M059J (cell line): Measurements from ENCODE around the gene SENP8. TPM values are rescaled to one million over a fixed set of nuclear protein-coding genes. Genes with fewer than 3 reads are reported as not detected.

Experiments used
- DNase-seq: peaks from one replicate; pipeline ENCODE4 v3.0.0-alpha.2; 2012; ENCODE audit warnings: low read depth
- total RNA-seq: library from RNA; depleted of rRNA; stranded (reverse); fragments of >200 nt; shearing (Covaris generic); gene quantifications from 2 replicates; pipeline ENCODE4 v1.2.3, GENCODE V29; 2014; rRNA removed

Gene SENP8
- total RNA-seq, 1 experiment from 2014 or later, result 2.5 TPM

DNA sequence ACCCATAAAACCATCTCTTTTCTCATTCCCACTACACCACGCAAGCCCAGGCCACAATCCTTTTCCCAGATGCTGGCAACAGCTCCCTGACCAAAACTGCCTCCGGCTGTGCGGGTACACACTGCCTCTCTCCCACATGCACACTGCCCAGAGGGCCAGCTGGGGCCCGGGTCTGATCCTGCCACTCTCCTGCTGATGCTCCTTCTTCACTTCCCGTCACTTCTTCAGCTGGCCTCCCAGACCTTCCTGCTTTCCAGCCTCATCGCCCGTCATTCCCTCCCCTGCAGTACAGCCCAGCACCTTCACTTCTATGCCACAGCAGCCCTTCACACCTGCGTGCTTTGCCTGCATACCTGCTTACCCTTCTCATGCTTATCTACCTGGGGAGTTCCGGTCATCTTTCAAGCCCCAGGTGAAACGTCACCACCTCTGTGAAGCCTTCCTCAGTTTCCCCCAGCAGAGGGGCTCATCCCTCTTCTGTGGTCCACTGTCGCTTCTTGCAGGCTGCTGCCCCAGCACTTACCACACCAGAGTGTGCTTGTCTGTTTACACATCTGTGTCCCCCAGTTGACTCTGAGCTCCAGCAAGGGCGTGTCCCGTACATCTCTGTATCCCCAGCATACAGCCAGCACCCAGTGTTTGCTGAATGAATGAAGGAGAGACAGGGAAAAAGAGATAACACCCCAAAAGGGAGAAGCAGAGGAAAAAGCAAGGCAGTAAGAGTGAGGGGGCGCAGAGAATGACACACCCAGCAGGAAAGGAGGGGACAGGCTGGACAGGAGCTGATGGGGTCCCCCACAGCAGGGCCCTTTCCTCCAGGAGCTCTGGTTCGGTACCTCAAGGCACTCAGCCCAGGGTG lies 57.2 kb downstream of the SENP8 start:
- peak; percentile 7 for DNase-seq

DNA sequence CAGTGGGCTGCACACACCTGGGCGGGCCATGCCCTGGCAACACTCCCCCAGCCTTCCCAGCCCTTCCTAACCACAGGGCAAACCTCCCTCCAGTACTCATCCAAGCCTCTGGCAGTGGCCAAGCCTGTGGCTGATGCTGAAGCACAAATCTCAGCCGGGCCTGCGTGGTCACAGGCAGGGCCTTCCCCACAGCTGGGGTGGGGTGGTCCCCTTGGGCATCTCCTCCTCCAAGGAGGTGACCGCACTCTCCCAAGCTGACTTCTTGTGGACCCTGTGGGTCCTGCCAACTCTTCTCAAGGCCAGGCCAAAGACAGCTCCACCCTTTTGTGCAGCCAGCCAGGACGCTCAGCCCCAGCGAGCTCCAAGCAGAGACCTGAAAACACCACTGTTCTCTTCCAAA lies 58.0 kb downstream of the SENP8 start:
- DNase-seq, result no peak

DNA sequence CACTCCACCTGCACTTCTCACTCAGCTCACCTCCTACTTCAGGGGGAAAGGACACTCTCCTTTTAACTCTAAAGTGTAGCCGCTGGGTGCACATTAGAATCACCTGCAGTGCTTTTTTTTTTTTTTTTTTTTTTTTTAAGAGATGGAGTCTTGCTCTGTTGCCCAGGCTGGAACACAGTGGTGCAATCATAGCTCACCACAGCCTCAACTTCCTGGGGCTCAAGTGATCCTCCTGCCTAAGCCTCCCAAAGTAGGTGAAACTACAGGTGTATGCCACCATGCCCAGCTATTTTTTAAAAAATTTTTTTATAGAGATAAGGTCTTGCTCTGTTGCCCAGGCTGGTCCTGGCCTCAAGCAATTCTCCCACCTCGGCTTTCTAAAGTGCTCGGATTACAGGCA lies 58.5 kb downstream of the SENP8 start:
- no peak for DNase-seq

DNA sequence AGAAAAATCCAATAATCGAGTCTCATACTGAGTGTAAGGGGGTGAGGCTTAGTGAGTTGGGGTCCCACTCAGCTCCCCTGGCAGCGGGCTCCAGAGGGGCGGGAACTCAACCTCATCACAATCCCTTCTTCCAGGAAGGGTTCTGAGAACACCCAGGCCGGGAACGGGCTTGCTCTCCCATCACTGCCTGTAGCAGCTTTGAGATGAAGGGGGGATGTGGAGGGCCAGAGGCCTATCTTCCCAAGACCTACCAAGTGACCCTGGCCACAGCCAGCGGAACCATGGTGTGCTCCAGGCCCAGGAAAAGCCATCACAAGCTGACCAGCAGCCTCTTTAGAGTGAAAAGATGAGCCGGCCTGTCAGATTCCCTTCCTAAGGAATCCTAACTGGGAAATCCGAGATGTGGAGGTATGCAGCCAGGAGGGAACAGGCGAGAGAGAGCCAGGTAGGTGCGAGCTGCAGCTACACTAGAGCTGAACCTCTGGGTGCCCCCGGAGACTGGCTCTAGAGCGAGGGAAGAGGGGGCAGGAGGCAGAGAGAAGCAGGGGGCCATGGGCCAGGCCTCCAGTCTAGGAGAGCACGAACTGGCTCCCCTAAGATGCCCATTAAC lies 60.9 kb downstream of the SENP8 start:
- no peak for DNase-seq

DNA sequence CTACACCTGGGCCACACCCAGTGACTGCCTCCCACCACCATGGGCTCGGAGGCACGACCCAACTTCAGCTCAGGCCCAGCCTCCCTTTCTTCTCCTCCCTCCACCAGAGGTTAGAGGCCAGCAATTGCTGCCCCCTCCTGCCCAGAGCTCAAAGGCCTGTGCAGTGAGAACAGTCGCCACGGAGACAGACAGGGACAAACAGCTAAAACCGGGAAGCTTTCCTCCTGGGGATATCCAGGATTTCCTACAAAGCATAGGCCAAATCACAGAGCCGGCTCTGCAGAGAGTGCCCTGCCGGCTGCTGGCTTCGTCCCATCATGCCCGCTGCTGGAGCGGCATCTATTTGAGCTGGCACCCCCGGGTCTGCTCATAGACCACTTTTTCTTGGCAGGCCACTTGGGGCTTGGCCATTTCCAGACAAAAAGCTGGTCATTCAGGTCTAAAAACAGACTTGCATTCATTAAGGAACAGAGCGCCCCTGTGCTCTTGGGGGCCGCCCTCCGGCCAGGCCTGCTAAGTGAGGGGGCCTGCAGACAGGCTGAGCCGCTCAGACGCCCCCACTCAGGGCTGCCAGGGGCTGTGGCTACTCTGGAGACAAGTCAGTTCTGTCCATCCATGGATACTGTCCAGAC lies 61.9 kb downstream of the SENP8 start:
- DNase-seq, result peak; percentile 24

DNA sequence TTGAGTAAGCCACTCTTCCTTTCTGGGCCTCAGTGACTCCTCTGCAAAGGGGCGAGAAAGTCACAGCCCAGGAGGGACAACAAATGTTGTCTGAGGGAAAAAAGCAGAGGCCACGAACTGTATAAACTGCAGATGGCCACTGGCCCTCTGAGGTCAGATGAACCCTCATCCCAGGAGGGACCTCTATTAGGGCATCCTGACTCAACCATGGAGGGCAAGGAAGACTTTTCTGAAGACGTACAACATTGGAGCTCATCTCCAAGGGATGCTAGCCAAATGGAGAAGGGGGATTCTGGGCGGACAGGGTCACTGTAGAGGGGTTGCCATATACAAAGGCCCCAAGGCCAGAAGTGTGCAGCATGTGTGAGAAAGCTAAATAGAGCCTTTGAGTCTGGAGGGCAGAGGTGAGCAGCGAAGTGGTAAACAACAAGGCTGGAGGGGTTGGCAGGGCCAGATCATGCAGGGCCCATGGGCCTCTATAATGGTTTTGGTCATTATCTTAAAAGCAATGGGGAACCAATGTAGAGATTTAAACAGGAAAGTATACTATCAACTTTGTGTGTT lies 62.6 kb downstream of the SENP8 start:
- DNase-seq, result no peak

DNA sequence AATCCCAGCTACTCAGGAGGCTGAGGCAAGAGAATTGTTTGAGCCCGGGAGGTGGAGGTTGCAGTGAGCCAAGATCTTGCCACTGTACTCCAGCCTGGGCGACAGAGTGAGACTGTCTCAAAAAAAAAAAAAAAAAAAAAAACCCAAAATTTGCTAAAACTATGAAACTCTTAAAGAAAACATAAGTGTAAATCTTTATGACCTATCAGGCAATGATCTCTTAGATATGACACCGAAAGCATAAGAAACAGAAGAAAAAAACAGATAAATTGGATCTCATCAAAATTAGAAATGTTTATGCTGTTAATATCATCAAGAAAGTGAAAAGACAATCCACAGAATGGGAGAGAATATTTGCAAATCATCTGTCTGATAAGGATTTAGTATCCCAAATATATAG lies 64.0 kb downstream of the SENP8 start:
- no peak for DNase-seq

DNA sequence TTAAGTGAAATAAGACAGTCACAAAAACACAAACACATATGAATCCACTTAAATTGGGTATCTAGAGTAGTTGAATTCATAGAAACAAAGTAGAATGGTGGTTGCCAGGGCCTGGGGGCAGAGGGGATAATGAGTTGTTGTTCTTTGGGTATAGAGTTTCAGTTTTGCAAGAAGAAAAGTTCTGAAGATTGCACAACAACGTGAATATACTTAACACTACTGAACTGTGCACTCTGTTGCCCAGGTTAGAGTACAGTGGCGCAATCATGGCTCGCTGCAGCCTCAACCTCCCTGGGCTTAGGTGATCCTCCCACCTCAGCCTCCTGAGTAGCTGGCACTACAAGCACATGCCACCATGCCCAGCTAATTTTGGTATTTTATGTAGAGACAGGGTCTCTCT lies 64.5 kb downstream of the SENP8 start:
- DNase-seq, result peak; percentile 71

DNA sequence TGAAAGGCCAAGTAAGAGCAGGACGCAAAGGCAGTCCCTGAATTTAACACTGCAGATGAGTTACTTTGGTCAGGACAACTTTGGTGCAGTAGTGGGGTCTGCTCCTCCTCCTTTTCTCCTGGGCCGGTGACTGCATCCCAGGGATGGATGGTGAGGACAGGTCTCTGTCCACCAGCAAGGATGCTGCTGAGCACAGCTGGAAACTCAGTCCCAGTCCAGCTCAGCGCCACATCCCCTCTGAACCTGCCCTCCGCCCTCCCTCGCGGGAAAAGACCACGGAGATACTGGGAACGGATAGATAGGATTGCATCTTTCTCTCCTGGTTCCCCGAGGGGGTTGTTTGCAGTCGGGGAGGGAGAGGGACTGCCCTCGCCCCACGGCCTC lies 65.6 kb downstream of the SENP8 start:
- no peak for DNase-seq

DNA sequence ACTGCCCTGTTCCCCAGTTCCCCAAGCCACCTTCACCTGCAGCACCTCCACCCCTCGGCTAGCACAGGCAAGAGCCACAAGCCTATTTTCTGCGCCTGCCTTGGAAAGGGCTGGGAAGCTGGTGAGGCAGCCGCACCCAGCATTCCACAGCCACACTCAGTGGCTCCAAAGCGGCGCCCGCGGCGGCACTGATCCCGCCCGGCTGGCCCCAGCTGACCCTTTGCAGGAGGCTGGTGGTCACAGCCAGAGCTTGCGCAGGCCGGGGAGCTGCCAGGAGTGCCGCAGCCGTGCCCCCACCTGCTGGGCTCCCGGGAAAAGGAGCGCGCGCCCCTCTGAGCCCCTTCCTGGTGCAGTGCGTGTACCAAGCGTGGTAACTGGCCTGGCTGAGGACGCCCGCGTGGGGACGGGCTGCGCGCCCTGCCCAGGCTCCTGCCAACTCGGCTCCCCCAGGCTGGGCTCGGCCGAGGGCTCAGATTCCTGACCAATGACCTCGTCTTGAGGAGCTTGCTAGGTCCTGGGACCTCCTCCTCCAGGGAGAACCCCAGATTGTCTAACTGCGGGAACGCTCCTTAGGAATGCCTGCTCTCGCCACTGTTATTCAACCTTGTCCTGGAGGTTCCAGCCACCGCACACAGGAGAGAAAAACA lies 66.1 kb downstream of the SENP8 start:
- peak; percentile 77 for DNase-seq

DNA sequence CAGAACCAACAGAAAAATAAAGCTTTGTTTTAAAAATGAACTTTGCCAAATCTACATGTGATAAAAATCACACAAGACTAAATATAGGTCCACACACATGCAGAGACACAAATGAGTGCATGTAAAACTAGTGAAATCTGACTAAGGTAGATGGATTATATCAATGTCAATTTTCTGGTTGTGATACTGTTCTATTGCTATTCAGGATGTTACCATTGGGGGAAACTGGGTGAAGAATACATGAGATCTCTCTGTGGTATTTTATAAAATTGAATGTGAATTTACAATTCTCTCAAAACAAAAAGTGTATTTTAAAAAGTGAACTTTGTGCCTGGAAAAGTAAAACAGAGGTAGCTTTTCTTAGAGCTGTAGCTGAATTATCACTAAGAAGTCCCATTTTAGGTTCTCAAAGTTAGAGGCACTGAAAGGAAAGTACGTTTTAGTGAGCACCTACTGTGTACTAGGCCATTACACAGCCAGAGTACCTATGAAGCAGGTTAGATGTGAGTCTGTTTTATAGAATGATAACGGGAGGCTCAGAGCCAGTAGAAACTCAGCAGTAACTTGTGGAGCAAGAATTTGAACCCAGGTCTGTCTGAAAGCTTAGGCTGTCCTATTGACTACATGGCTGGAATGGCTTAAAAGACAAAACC lies 71.2 kb downstream of the SENP8 start:
- no peak for DNase-seq

DNA sequence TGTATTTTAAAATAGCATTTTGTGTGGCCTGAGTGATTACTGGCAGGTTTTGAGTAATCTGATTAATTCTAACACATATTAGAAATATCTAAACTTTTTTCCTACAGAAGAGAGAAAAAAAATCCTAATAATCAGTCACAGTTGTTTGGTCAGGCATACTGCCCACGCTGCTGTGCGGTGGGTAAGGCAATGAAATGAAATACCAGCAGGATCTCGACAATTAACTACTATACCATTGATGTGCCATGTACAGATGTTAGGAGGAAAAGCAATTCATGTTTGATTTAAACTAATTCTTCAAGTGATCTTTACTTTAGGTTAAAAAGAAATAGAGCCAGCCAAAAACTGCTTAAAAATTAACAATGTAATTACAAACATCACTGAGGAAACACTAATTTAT lies 74.2 kb downstream of the SENP8 start:
- no peak for DNase-seq

Other genes starting within 250 kb of the SENP8 start
- gene MYO9A, start 253 bp upstream of the SENP8 start, total RNA-seq, result 13.1 and 15.0 TPM in 2 replicates
- 0.34 and 0.44 TPM in 2 replicates for gene GRAMD2A, start 79.4 kb downstream of the SENP8 start, total RNA-seq
- 2,564 and 2,981 TPM in 2 replicates for gene PKM, start 112.8 kb downstream of the SENP8 start, total RNA-seq
- 34.6 and 38.7 TPM in 2 replicates for gene PARP6, start 154.2 kb downstream of the SENP8 start, total RNA-seq
- not detected in 2 replicates for gene CELF6, start 201.8 kb downstream of the SENP8 start, total RNA-seq